Endometrial microvascular endothelial cells (primary cell): ENCODE measurements around the gene MID1IP1. TPM values are rescaled to one million over a fixed set of nuclear protein-coding genes. Genes with fewer than 3 reads are reported as not detected.

Source experiments
- in situ Hi-C: cut with HindIII; loops from 2 replicates; pipeline ENCODE4 v1.10.0; 2017; ENCODE audit warnings: low sequenced_read_pairs, low pct_unique_long_range_greater_than_20kb; ENCODE audit errors: inconsistent ontology term
- total RNA-seq: library from RNA; depleted of rRNA; stranded (reverse); fragments of >200 nt; gene quantifications from one replicate; pipeline ENCODE4 v1.2.3, GENCODE V29; 2015; ENCODE audit errors: inconsistent ontology term

Gene MID1IP1
- total RNA-seq, 1 donor from 2014 or later, result 19.4 TPM

DNA sequence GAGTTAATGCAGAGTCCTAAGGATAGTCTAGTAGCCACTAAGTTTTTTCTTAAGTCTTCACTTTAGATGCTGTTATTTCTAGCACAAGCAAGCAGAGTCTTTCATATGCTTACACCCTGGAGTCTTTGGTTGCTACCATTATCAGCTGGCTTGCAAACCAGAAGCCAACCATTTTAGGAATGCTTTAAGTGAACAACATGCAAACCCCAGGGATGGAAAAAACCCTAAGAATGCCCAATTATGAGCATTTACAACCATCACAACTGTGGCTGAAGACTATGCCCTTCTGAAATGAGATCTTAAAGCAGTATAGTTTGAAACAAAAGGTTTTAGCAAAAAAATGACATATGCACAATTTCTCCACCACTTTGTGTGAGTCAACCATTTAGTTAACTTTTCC is 6.6 kb downstream of the MID1IP1 start:
- in situ Hi-C loops, result no loop called here

DNA sequence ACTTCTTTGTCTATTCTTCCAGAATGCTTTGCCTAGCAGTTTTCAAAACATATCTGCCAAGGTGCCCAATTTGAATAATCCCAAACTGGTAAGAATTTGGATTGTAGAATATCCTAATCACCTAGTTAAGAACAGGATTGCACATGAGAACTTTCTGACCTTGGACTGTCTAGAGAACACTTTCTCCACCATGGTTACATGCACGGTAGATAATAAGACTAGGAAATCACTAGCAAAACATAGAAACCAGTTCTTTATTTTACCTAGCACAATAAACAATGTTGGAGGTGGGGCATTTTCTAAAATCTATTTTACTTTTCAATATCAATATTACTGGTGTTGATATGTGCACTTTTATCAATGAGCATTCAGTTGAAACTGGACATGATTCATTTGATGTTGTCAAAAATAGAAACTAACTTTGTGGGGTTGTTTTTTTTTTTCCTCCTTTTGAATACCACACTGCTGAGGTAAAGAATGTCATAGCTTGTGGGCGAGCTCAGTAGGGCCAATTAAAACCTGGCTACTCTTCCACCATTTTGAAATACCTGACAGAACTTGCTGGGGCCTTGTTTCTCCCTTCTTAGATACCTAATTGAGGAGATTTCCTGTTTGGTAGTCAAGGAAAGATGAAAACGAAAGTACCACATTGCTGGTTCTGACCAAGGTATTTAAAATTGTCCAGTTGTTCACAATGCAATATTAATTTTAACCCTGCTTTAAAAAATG is 10.4 kb downstream of the MID1IP1 start:
- in situ Hi-C loops, result no loop called here

DNA sequence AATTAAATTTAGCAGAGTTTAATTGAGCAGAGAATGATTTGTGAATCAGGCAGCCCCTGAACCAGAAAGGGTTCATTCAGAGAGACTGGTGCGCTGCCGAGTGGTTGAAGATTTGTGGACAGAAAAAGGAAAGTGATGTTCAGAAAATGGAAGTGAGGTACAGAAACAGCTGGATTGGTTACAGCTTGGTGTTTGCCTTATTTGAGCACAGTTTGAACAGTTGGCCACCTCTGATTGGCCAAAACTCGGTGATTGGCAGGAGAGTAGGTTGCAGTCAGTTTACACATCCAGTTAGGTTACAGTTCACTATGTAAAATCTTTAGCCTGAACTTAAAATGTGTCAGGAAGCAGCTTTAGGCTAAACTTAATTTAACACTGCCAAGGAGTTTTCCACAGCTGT is 14.9 kb downstream of the MID1IP1 start:
- in situ Hi-C loops, result no loop called here

DNA sequence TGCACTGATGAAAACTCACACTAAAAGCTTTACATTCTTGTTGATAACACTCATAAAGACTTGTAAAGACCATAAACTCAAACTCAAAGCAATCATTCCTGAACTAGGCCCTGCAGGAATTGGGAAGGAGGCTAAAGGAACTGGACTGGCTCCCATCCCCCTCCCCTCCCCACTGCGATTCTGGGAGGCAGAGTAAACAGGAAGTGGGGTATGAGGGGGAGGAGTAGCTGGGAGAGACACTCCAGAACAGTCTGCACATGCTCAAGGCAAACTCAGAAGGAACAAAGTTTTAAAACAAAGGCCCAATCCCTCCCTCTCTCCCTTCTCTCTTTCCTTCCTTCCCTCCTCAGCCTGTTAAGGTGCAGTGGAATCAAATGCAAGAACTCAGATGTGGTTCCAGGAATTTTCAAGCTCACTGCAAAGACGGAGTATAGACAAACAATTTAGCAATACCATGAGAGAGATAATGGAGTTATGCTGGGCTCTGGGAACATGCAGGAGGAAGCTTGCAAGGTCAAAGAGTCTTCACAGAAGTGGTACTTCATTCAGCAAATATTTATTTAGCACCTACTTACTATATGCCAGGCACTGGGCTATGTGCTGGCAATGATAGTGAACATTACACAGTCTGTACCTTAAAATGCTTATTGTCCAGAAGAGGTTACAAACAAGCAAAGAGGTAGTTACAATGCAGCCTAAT is 15.9 kb downstream of the MID1IP1 start:
- in situ Hi-C loops, result no loop called here

DNA sequence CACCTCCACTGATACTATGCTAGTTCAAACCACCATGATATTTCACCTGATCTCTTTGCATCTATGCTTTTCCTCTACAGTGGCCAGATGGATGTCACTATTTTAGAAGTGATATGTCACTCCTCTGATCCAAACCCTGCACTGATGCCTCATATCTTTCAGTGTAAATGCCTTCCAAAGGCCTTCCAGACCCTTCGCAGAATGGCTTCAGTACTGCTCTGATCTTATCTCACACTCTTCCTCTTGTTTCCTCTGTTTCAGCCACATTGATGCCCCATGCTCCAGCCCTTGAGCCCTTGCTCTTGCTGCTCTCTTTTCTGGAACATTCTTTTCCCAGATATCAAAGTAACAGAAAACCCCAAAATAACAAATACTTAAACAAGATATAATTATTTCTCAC is 17.9 kb downstream of the MID1IP1 start:
- in situ Hi-C loops, result no loop called here

DNA sequence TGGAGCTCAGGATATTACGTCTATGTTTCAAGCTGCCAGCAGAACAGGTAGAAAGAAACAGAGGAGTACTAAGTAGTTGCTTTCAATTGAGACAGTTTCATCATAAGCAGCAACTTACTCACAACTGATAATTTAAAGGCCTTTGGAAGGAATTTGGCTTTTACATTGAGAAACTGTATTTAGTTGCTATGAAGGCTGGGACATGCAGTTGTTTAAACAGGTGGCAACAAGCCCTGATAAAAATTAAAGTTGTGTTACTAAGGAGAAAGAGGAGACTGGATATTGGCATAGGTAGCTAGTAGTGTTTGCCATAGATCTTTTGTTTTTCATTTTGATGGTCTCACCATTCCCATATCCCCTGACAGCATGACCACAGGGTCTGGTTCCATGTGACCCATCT is 18.4 kb downstream of the MID1IP1 start:
- in situ Hi-C loops, result no loop called here

DNA sequence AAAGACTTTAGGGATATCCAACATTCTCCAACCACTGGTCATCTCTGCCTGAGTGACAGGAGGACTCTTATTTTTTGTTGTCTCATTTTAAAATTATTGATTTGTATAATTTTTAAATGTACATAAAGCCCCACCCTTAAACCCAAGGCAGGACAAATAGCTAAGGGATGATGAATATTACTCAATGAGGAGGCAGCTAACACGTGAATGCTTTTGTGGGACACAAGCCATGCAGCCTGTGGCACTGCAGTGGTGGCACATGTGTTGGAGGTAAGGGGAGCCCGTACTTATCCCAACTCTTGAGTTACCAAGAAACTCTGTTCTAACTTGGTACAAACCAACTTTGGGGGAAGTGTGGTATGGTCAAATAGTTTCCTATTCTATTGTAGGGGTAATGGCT is 19.5 kb downstream of the MID1IP1 start:
- in situ Hi-C loops, result no loop called here

DNA sequence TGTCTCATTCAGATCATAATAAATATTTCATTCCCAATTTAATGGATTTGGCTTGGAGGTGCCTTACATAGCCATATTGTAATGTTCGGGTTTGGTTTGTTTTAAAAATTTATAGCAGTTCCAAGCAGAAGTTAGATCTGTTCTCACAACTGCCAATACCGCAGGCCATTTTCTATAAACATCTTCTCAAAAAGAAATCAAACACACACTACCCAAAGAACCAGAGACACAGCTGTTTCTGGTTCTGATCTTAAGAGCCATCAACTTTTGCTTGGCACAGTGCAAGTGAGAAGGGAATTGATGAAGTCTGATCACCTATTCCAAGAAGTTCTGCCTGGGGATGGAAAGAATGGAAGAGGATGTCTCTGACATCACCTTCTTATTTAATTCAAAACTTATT is 22.9 kb downstream of the MID1IP1 start:
- in situ Hi-C loops, result no loop called here

DNA sequence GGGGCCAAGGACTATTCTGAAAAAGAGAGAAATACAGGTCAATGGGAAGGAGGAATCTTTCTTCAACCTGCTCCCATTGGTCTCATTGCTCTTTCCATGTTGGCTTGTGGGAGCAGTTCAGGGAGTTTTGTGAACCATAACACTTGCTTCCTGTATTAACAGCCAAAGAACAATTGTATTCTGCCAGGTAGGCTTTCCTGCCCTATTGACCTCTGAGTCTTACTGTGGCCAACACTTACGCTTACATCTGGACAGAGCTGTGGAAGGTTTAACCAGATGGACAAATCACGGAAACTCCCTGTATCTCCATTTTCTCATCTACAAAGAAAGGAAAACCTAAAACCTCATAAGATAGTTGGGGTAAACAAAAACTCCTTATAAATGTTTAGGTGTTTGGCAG is 30.7 kb downstream of the MID1IP1 start:
- in situ Hi-C loops, result no loop called here

DNA sequence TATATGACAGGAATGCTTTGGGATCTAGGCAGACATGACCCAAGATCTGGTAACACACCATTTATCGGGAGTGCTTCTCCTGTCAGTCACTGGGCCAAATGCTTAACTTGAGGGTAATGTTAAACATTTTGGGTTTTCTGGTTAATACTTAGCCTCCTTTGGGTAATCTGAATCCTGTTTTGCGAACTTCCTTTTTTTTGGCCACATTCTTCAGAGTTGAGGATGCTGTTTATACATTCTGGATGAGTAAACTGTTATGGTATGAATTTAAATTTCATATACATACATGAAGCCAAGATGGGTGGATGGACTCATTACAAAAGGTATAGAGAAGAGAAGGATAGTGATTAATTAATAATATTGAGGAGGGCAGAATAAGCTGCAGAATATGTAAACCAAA is 36.1 kb downstream of the MID1IP1 start:
- in situ Hi-C loops, result no loop called here

DNA sequence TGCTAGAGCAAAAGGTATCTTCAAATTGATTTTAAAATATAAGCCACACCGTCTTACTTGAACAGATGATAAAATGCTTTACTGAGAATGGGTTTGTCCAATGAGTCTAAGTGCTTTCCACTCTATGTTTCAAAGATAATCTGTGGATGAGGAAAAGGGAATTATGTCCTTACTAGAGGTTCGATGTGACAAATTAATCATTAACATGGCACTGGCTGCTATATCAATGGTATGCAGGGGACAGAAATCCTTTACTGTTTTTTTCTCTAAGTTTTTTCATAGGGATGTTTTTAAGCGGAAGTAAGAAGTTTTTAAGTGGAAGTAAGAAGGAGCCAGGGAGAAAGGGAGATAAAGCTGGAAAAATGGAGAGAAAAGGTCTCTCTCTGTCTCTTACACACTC is 38.0 kb downstream of the MID1IP1 start:
- in situ Hi-C loops, result no loop called here

DNA sequence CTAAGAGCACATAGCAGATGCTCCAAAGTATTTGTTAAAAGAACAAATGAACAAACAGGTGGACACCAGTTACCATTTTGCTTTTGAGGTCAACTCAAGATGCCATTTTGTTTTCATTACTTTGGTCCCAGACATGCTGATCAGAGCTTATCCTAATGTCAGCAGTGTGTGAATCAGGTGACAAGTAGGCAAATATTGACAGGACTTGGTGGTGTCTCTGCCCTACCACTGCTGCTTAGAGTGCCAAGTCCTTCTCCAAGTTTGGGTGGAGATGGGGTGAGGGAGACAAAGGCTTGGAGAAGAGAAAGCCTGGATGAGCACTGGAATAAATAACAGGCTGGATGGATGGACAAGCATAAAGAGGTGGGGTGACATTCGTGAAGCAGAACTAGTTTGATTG is 38.7 kb downstream of the MID1IP1 start:
- in situ Hi-C loops, result no loop called here

DNA sequence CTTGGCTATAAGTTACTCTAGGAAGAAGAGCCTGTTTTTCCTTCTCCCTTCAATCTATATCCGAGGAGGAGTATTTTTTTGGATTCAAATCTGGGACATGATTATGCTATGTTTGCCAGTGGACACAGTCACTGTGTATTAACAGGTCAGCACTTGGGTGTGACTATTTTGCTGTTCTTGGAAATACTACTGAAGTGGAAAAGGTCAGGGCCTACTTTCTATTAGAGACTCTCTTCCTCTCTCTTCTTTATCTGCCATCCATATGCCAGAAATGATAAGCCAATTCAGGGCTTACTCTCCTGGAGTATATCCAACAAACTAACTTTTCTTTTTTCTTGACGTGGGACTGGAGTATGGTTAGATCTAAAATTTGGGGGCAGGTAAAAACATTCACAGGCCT is 40.5 kb downstream of the MID1IP1 start:
- in situ Hi-C loops, result no loop called here

DNA sequence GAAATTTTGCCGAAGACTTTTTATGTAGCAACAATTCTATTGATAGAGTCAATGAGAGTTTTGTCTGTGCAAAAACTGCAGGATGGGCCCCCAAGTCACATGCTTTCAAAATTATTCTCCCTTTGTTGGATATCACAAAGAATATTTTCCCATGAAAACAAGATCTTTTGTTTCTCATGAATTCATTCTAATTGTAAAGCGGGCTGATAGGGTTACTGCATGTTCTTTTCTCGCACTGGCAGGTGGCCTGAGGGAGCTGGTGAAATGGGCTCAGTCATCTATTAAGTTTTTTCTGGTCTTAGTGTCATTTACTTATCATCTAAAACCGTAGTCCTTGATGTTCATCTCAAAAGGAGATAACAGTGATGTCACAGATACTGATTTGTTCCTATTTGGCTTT is 44.2 kb downstream of the MID1IP1 start:
- in situ Hi-C loops, result no loop called here

DNA sequence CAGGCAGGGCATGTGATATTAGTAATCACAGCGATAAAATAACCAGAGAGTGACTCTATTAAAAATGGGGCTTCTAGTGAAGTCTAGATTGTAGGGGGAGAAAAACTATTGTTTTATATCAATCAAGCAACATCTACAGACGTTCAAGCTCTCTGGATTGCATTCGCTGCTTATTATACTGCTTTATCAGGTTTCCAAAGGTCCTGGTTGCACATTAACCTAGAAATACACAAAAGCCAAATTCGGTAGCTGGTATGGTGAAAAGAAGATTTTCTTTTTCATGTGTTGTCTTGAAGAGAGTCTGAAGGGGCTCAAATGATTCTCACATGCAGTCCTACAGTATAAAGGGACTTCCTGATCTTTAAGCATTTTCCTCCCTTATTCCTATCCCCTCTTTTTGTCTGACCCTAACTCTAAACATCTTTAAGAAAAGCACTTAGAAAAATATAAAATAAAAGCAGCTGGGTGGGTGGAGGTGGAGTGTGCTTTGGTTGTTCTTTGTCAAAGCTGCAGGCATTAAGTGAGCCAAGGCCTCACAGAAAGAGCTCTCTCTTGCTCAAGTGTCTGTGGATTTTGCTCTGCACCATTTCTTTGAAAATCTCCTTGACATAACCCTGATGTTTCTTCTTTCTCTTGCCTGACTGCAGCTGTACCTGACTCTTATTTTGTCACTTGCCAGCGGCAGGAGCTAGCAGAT is 46.1 kb downstream of the MID1IP1 start:
- in situ Hi-C loops, result no loop called here

DNA sequence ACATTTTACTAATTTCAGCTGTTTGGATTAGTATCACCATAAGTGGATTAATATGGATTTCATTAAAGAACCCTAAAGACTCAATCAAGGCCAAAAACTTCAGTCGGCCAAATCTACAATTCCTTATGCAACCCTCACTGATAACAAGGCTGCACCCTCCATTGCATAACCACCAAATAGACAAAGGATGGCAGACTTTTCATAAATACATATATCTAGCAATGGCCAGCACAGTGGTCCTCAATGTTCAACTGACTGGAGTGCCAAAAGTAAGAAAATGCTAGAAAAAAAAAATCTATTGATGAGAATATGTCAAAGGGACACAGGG is 46.6 kb downstream of the MID1IP1 start:
- in situ Hi-C loops, result no loop called here

DNA sequence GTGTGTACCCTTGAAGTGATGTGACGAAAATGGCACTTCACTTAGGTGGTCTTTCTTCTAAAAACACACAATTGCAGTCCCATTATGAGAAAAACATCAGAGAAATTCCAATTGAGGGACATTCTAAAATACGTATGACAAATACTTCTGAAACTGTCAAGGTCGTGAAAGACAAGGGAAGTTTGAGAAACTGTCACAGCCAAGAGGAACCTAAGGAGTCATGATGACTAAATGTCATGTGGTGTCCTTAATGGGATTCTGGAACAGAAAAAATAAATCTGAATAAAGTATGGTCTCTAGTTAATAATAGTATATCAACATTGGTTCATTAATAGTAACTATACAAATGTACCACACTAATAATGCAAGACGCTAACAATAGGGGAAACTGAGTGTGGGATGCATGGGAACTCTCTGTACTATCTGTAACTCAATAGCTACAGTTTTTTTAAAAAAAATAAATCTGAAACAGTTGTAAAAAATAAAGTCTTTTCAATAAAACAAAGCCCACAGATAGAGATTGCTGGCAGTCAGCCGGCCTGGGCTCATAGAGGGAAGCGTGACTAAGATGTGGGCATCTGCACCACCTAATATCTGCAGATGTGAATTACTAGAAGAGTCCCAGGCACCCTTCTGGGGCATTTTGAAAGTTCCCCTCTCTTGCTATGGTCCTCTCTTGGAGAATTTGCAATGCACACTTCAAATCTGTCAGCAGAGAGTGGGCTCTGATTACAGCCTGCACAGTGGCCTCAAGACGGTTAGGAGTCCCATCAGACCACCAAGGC is 47.6 kb downstream of the MID1IP1 start:
- in situ Hi-C loops, result no loop called here

DNA sequence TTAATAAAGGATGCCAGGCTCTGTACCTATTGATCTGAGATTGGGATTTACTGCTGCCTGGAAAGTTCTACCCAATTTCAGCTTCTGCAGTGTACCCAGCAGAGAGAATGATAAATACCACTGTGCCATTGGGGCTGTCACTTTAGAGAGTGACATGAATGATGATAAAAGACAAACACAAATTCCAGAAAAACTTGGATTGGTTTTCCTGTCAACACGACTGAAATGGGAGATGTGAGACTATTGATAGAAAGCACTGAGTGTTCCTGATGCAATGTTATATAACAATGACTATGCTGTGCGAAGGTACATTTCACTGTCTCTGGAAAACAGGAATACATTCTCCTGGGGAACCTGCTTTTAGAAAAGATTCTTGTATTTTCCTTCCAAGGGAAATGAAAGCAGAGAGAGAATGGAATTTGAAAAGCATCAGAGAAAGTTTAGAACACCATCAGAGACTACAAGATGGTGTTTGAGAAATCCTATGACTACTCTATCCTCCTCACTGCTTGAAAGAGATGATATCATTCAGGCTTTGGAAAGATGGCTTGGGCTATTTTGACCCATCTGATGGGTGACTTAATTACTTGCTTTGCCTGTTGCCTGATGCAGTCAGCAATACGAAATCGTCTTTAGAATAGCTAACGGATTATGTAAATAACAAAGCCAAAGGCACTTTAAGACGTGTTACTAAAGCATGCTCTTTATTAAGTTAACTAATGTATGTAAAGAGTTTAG is 49.7 kb downstream of the MID1IP1 start:
- in situ Hi-C loops, result no loop called here

DNA sequence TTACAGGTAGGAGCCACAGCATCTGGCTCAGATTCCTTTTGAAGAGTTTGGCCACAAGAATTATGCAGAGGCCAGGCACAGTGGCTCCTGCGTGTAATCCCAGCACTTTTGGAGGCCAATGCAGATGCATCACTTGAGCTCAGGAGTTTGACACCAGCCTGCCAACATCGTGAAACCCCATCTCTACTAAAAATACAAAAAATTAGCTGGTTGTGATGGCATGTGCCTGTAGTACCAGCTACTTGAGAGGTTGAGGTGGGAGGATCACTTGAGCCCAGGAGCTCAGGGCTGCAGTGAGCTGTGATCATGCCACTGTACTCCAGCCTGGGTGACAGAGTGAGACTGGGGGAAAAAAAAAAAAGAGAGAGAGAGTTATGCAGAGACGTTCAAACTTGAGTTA is 53.0 kb downstream of the MID1IP1 start:
- in situ Hi-C loops, result no loop called here
